Esophagus squamous epithelium (tissue), 4 donors: Measurements from ENCODE around the gene CFTR.

ENCODE experiments used
- POLR2A ChIP-seq, 4 donors: fragments of 450-650 bp; IDR thresholded peaks; one replicate each; pipeline ENCODE4 v1.6.1; 2017; ENCODE audit warnings: antibody characterized with exemption in 4 of 4, mild to moderate bottlenecking in 4 of 4, moderate library complexity in 3 of 4
- TF ChIP-seq, protein P1 (sequence below), 6 experiments: fragments of 450-650 bp in 4 of 6; fragments of 200-600 bp in 2 of 6; sonication (generic) in 2 of 6; IDR thresholded peaks; one replicate each; pipeline ENCODE4 v1.5.1; 2016 to 2019; ENCODE audit warnings: antibody characterized with exemption in 6 of 6, mild to moderate bottlenecking in 4 of 6, moderate library complexity in 4 of 6

DNA sequence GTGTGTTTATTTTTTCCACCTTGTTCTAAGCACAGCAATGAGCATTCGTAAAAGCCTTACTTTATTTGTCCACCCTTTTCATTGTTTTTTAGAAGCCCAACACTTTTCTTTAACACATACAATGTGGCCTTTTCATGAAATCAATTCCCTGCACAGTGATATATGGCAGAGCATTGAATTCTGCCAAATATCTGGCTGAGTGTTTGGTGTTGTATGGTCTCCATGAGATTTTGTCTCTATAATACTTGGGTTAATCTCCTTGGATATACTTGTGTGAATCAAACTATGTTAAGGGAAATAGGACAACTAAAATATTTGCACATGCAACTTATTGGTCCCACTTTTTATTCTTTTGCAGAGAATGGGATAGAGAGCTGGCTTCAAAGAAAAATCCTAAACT is 28.9 kb downstream of the CFTR start:
- TF ChIP-seq, protein P1, sequence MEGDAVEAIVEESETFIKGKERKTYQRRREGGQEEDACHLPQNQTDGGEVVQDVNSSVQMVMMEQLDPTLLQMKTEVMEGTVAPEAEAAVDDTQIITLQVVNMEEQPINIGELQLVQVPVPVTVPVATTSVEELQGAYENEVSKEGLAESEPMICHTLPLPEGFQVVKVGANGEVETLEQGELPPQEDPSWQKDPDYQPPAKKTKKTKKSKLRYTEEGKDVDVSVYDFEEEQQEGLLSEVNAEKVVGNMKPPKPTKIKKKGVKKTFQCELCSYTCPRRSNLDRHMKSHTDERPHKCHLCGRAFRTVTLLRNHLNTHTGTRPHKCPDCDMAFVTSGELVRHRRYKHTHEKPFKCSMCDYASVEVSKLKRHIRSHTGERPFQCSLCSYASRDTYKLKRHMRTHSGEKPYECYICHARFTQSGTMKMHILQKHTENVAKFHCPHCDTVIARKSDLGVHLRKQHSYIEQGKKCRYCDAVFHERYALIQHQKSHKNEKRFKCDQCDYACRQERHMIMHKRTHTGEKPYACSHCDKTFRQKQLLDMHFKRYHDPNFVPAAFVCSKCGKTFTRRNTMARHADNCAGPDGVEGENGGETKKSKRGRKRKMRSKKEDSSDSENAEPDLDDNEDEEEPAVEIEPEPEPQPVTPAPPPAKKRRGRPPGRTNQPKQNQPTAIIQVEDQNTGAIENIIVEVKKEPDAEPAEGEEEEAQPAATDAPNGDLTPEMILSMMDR (IDR thresholded peaks at IDR 0.05): no peak
- no peak for TF ChIP-seq POLR2A (IDR thresholded peaks at IDR 0.05)
